HG03097 (cell line): ENCODE measurements around the gene PBX1.
"Not testable (repeated sequence)": the region's sequence is repeated elsewhere in the genome, so short reads cannot be mapped to it uniquely, and the experiment has no call there.

Experiments
- ATAC-seq: cut with Tn5 transposase; IDR thresholded peaks from one replicate; pipeline ENCODE4 v1.9.1; 2021; ENCODE audit not compliant: unreplicated experiment, low FRiP score

The PBX1 gene

GRCh38 chr1:164636757-164637156 lies 77.8 kb downstream of the PBX1 start:
- ATAC-seq = no peak

DNA sequence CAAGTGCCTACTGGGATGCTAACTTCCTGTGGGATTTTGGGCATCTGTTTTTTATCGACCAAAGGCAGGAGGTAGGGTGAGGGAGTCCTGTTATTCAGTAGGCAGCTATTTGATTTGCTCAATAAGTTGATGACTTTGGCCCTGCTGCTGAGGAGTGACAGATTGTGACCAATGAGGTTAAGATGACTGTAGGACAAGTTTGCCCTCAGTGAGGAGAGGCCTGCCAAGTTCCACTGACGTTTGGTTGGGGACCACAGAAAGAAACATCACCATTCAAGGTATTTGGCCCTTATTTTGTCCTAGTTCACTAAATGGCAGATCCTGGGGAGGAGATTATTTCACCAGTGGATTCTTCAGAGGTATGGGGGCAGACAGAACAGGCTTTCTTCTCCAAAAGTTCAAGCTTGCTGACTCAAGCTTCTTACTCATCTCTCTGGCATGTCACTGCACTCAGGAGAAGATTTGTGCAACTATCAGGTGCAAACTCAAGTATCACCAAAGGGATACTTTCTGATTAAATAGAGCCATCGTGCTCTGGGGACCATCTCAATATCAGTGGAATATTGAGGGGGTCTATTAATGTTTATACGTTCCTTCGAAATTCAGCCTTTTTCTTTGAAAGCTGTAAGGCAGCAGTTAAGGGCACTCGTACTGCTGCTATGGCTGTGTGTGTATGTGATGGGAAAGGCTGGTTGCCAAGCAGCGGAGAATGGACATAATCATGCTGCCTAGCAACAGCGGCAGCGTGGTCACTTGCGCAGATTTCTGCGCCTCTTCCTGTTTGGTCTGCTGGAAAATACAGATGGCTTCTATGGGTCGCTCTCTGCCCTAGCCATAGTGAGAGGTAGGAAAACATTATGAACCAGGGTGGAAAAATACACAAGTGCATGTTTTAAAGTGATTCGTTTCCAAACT lies 78.7 kb downstream of the PBX1 start:
- no peak for ATAC-seq

DNA sequence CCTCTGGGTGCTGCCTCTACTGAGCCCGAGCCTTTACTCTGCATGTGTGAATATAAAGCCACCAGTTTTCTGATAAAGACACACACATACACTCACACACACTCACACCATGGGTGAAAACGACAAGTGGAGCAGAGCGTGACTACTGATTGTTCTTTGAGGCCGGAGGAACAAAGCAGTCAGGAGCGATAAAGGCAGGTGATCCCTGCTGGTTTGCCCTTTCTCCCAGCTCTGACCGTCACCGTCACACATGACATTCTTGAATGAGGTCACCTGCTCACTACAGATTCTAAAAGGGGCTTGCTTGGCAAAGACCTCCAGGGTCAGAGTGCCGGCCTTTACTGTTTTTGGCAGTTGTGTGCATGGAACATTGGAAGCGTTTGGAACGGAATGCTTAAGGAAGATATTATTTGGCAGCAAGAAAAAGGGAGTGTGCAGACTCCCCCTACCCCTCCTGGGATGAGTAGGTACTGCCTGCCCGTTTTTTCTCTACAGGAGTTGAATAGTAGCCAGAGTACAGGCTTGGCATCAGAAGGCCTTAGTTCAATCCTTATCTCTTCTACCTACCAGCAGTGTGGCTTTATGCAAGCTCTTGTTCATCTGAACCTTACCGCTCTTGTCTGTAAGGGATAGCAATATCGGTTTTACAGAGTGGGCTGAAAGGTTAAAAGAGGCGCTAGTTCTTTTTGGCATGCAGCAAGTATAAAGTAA lies 79.7 kb downstream of the PBX1 start:
- ATAC-seq = no peak

DNA sequence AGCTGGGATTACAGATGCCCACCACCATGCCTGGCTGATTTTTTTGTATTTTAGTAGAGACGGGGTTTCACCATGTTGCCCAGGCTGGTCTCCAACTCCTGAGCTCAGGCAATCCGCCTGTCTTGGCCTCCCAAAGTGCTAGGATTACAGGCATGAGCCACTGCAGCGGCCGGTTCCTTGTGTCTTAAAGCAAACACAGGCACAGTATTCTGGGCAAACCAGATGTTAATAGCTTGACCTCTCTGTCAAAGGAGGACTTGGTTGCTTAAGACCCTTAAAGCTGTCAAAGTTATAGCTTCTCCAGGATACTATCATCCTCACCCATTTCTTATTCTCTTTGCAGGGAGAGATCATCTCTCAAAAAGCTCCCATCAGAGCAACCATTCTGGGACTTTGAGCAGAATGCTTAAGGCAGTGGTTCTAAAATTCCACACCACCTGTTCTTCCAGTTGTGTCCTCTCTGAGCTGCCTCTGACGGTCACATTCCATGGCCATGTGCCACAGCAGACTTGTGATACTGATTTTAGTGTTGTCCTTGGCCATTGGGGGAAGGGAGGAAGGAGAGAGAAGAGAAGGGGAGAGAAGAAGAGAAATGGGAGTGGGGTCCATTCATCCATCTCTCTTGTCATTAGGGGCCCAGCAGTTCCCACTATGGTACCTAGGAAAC lies 81.8 kb downstream of the PBX1 start:
- no peak for ATAC-seq

DNA sequence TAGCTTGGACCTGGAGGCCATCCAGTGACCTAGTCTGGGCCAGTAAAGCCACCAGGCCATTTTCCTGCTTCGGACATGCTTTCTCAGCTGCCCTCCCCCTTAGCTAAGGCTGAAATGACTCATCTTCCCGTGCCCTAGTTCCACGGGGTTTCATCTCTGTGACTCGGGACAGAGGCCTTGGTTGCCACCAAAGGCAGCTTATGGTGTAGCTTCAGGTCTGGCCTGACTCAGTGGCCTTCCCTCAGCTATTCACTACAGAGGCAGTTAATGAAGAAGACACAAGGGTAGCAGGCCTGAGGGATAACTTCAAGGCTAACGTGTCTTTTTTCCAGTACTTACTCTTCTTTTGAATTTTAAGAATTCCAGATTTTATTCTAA lies 82.4 kb downstream of the PBX1 start:
- ATAC-seq = no peak

DNA sequence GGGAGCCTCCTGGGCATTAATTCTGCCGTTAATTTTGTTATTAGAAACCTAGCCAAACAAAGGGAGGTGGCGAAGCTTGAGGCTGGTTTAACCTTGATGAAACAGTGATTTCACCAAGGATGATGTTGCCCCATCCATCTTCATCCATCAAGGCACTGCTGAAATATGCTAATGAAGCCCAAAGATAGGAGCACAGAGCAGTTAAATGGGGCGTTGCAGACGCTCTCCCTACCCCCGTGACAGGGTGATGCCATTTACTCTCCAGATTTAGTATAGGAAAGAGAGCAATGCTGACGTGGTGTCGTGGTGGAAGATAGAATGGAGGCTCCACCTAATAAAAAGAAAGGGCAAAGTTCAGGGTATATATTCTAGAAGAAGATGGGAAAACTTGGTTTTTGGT lies 84.0 kb downstream of the PBX1 start:
- ATAC-seq = no peak

DNA sequence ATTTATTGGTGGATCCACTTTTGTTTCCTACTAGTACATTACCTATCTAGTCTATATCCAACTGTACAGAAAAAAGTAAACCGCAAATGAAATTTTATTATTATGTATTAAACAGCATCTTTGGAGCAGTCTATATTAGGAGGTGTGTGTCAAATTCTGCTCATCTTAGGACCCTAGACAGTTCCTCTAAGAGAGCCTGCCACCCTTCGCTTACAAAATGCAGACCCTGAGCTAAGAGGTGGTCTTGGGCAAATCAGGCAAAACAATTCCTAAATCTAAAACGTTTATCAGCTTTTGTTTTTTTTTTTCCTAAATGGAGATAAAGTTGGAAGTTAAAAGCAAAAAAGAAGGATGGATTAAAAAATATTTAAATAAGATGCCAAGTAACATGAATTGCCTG lies 85.3 kb downstream of the PBX1 start:
- no peak for ATAC-seq

DNA sequence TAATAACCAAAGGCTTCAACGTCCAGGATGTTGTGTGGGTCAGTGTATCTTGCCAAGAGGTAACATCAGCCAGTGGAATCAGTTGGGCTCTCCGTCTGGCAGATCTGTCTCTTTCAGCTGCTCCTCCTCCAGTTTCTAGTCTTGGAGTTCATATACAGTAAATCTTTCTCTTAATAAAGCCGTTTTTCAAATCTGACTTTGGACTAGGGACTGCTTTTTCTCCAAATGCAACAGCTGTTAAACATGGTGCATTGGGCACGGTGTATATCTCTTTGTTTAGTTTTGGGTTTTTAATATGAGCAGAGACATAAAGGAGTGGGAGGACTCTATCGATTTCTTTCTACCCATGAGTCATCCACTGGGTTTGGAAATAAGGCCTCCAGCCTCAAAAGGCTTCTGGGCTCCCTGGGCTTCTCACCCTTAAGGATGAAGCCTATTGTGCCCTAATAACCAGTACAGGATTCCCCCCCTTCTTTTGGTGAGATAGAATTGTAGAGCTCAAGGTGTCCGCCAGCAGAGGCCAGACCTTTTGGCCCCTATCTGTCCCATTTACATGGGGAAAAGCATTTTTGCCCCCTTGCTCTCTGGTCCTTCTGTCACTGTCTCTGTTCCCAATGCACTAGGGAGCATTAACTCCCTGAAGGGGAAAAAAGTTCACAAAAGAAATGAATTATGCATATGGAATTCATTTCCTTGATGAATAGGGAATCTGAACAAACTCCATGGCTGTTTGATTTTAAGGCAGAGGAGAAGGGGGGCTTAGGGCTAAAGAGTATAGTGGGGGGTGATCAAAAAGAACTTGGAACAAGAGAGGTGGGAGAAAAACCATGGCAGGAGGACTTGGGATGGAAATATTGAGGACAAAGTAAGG lies 86.0 kb downstream of the PBX1 start:
- ATAC-seq = no peak

DNA sequence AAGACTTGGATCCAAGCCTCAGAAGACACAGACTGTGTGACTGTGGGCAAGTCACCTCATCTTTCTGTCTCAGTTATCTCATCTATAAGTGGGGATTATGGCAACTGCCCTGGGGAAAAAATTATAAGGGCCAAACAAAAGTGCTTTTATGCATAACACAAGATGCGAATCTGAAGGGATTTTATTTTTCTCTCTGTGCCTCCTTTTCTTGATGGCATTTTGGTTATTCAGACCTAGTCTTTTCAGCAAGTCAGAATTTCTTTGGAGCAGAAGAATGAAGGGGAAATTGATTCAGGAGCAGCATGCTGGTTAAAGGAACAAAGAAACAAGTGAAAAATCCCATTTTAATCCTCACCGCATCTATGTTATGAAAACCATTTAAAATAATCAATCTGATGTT lies 86.9 kb downstream of the PBX1 start:
- ATAC-seq = no peak

GRCh38 chr1:164647211-164647610 lies 88.2 kb downstream of the PBX1 start:
- ATAC-seq = no peak

DNA sequence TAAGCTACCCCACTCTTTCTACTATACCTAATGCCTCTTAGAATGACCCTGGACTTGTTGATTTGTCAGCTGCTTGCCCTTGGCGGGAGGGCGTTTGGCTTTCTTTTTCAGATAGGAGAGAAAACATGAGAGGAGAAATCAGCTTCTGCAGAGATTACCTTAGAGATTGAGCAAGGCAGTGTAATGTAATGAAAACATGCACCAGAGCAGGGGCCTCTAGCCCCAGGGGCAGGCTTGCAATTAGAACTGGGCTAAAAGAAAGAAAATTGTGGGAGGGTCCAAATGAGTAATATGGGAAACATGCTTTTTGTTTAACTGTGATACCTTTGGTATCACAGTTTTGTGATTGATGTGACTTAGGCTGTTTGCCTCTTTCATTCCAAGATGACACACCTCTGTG lies 89.7 kb downstream of the PBX1 start:
- no peak for ATAC-seq

GRCh38 chr1:164649146-164649545 lies 90.2 kb downstream of the PBX1 start:
- ATAC-seq = no peak

DNA sequence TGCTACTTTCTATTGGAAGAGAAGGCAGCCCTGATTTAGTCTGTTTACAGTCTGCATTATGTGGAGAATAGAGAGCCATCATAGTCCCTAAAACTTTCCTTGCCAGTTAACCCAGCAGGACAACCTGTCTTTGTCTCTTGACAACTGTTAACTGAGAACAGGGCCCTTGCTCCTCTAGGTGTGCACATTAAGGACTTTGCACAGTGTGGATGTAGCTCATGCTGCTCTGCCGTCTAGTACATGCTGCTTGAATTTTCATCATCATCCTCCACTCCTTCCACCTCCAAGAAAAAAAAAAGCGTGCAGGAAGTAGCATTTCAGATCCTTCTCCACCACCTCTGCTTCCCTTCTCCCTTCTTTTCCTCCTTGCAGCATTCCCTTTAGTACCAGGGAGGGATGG lies 91.5 kb downstream of the PBX1 start:
- ATAC-seq = no peak

- ATAC-seq = no peak
These were observed 92.5 kb downstream of the PBX1 start for GRCh38 chr1:164651351-164651951.

GRCh38 chr1:164652969-164653368 lies 94.0 kb downstream of the PBX1 start:
- not testable (repeated sequence) for ATAC-seq

GRCh38 chr1:164653705-164654104 lies 94.7 kb downstream of the PBX1 start:
- no peak for ATAC-seq

GRCh38 chr1:164654200-164654599 lies 95.2 kb downstream of the PBX1 start:
- ATAC-seq = no peak

DNA sequence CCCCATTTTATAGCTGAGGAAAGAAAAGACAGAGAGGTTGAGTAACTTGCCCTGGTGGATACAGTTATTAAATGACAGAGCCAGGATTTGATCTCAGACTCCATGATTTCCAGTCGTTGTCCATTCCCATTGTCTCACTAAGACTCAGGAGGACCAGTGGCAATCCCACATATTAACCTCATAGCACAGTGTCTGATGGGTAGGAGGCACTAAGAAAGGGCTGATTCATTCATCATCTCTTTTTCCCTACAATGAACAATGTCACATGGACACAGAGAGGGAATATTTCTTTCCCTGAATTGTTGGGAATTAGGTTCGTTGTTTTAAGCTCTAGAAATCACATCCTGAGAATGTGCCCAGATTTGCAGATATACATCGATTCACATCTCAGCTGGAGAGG lies 99.9 kb downstream of the PBX1 start:
- ATAC-seq = no peak

DNA sequence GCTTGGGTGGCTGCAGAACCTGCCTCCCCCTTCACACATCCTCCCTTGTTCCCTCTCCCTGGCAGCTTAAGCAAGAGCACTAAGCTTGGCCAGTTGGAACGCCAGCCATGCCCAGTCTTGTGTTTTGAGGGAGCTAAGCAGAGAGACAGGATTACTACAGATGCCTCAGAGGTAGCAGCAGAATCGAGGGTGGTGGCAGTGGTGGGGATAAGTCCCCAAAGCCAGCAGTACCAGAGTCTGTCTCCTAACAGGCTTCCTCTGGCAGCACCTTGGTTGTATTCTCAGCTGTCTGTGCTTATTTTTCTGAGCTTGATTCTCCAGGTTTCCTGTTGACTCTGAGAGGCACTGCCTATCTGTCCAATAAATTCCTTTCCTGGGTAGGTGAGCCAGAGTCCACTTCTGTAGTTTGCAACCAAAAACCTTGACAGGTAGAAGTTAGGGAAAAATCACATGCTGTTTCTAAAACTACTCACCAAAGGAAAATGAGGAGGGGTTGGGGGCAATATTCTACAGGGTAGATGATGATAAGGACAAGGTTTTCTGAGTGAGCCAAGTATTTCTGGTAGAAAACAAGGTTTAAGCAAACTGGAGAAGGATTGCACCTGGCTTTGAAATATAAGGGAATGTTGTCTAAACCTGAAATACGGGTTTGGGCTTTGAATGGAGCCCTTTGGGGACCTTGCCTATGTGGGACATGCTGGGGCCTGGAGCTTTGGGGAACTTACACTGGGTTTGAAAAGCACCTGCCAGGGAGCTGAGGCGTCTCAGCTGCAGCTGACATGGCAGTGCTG lies 100.8 kb downstream of the PBX1 start:
- ATAC-seq = no peak
